ENCODE results near the gene MRPL58. TPM values are rescaled to one million over a fixed set of nuclear protein-coding genes. Genes with fewer than 3 reads are reported as not detected.

Gene MRPL58
- total RNA-seq, 1 experiment from 2014 or later: 41.0 TPM

DNA sequence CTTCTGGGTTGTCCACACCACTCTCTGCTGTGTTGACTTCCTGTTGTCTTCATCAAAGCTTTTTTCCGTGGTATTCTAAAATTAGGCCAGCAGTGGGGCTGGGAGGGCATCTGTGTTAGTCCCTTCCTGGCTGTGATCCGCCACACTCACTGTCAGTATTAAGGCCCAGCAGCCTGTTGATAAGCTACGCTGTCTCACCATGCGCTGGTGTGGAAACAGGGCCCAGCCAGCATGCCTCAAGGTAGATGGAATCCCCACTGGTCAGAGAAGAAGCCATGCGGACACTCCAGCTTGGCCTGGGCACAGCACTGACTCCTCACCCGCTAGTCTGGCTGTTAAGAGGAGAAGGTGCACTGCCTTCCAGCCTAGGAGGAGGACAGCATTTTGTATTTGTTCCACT, 13.7 kb upstream of the MRPL58 start:
- Histone ChIP-seq H4K8ac (replicated peaks; ENCODE audit: insufficient read length, low read depth, low read length) (no peak overlapping the region), H3K23ac (ENCODE audit: insufficient read length, low read depth, low read length) (no peak overlapping the region), H3K4me1 (ENCODE audit: insufficient read depth, low read length) (no peaks in the 10 kb centered on the region), H3K4ac (ENCODE audit: low read depth, low read length) (no peak overlapping the region), H3K4me2 (ENCODE audit: insufficient read depth, insufficient read length, low read length) (no peak overlapping the region), H3K56ac (ENCODE audit: insufficient read length, low read depth, low read length) (no peak overlapping the region), H3K27ac (ENCODE audit: insufficient read length, low read depth, low read length) (no peak overlapping the region), H2AK5ac (ENCODE audit: insufficient read length, low read length) (no peak overlapping the region), H2AFZ (ENCODE audit: low read length) (no peak overlapping the region), H3K9me3 (ENCODE audit: control insufficient read depth, low read depth, low read length) (no peaks in the 10 kb centered on the region), H4K91ac (ENCODE audit: insufficient read length, low read depth, low read length) (no peak overlapping the region), H2BK5ac (ENCODE audit: insufficient read length, low read length) (no peak overlapping the region), H3T11ph (ENCODE audit: low read length) (no peak overlapping the region), H2BK15ac (ENCODE audit: low read depth, low read length) (no peak overlapping the region), H2BK12ac (ENCODE audit: insufficient read length, low read depth, low read length) (no peak overlapping the region), H4K20me1 (ENCODE audit: control insufficient read depth, insufficient read depth, insufficient read length) (no peaks in the 10 kb centered on the region), H3K9ac (ENCODE audit: extremely low read depth, insufficient read length, low read length) (no peak overlapping the region), H2BK20ac (ENCODE audit: low read depth, low read length, poor library complexity, severe bottlenecking) (no peak overlapping the region), H4K5ac (ENCODE audit: insufficient read length, low read depth, low read length) (no peak overlapping the region), H3K18ac (ENCODE audit: insufficient read length, low read depth, low read length) (no peak overlapping the region), H3K14ac (ENCODE audit: insufficient read depth, low read length) (no peak overlapping the region), H3K23me2 (ENCODE audit: insufficient read length, low read depth, low read length, poor library complexity, severe bottlenecking) (no peaks in the 10 kb centered on the region), H3K79me1 (ENCODE audit: insufficient read depth, low read depth, low read length, poor library complexity, severe bottlenecking) (no peaks in the 10 kb centered on the region), H2BK120ac (ENCODE audit: low read depth, low read length, poor library complexity, severe bottlenecking) (no peak overlapping the region), H3K27me3 (ENCODE audit: insufficient read depth, low read length) (no peaks in the 10 kb centered on the region), H3K79me2 (ENCODE audit: insufficient read depth, low read length) (peaks cover 1% of the 10 kb centered on the region; the same call in 1 of the 2 replicates)
- no peak overlapping the region for H3K27ac Mint-ChIP-seq
- no peaks in the 10 kb centered on the region for H3K4me1 Mint-ChIP-seq
- no peak for DNase-seq
- peaks cover 9 to 33% (median 25%) of the 10 kb centered on the region in 3 experiments; a peak in 6 of 7 replicates for H3K36me3 Mint-ChIP-seq (ENCODE audit: insufficient read depth in 1 of 3, low read depth in 3 of 3)
- H3K4me3 Mint-ChIP-seq: no peak overlapping the region
- no peak for TF ChIP-seq CTCF (conservative IDR thresholded peaks at IDR 0.05)
- no peaks in the 10 kb centered on the region for H3K27me3 Mint-ChIP-seq (ENCODE audit: low read depth)
- WGBS (ENCODE audit: extremely low coverage, insufficient read length, low lambda C conversion rate): no CpG with 5 or more reads among the region's 6 CpGs
- no peaks in the 10 kb centered on the region for H3K9me3 Mint-ChIP-seq
